ENCODE measurements around the gene ITGB2. TPM values are rescaled to one million over a fixed set of nuclear protein-coding genes. Genes with fewer than 3 reads are reported as not detected.

Gene ITGB2
- total RNA-seq, 1 donor from 2014 or later = 65.5 TPM

GRCh38 chr21:44850905-44851657, 69.6 kb downstream of the ITGB2 start:
- peaks cover 72 to 81% of the 10 kb centered on the region in 2 donors for H3K36me3 ChIP-seq
- no peak for TF ChIP-seq CTCF (IDR thresholded peaks at IDR 0.05)
- H3K4me1 ChIP-seq = peaks cover 2 to 3% of the 10 kb centered on the region in 2 donors
- intact Hi-C loops (cut with DNase I) = no loop called here
- no peak overlapping the region for H3K4me3 ChIP-seq
- no peak overlapping the region for H3K27ac ChIP-seq
- H3K9me3 ChIP-seq = no peaks in the 10 kb centered on the region
- DNase-seq (ENCODE audit: low spot score in 2 of 2) = no peak
- no peaks in the 10 kb centered on the region for H3K27me3 ChIP-seq

GRCh38 chr21:44850208-44850800, 70.4 kb downstream of the ITGB2 start:
- peaks cover 5 to 9% of the 10 kb centered on the region in 2 donors for H3K4me1 ChIP-seq
- peaks cover 64 to 73% of the 10 kb centered on the region in 2 donors for H3K36me3 ChIP-seq
- intact Hi-C loops (cut with DNase I) = no loop called here
- H3K27ac ChIP-seq = no peak overlapping the region
- DNase-seq (ENCODE audit: low spot score in 2 of 2) = no peak
- no peak for TF ChIP-seq CTCF (IDR thresholded peaks at IDR 0.05)
- H3K27me3 ChIP-seq = no peaks in the 10 kb centered on the region
- no peaks in the 10 kb centered on the region for H3K9me3 ChIP-seq
- H3K4me3 ChIP-seq = no peak overlapping the region

- H3K36me3 ChIP-seq = peaks cover 58 to 67% of the 10 kb centered on the region in 2 donors
These were observed 71.0 kb downstream of the ITGB2 start for GRCh38 chr21:44849616-44850130.

GRCh38 chr21:44848821-44849521, 71.7 kb downstream of the ITGB2 start:
- TF ChIP-seq CTCF (IDR thresholded peaks at IDR 0.05) = no peak
- Histone ChIP-seq H3K4me1 (peaks cover 5 to 9% of the 10 kb centered on the region in 2 donors), H3K27ac (no peak overlapping the region), H3K27me3 (no peaks in the 10 kb centered on the region), H3K4me3 (no peak overlapping the region), H3K9me3 (no peaks in the 10 kb centered on the region), H3K36me3 (peaks cover 51 to 60% of the 10 kb centered on the region in 2 donors)
- DNase-seq (ENCODE audit: low spot score in 2 of 2) = no peak
- intact Hi-C loops (cut with DNase I) = no loop called here

More at GRCh38 chr21:44849616-44850130, 71.0 kb downstream of the ITGB2 start:
- no peak for DNase-seq (ENCODE audit: low spot score in 2 of 2)
- no peak for TF ChIP-seq CTCF (IDR thresholded peaks at IDR 0.05)
- peaks cover 5 to 9% of the 10 kb centered on the region in 2 donors for H3K4me1 ChIP-seq
- no peak overlapping the region for H3K27ac ChIP-seq
- no peaks in the 10 kb centered on the region for H3K9me3 ChIP-seq
- intact Hi-C loops (cut with DNase I) = no loop called here
- no peaks in the 10 kb centered on the region for H3K27me3 ChIP-seq
- H3K4me3 ChIP-seq = no peak overlapping the region

GRCh38 chr21:44847261-44848056, 73.2 kb downstream of the ITGB2 start:
- intact Hi-C loops (cut with DNase I) = loop anchor here (2.0 kb wide), 1 partner anchor 17 kb away; no protein-coding TSS in a partner anchor
- no peak for DNase-seq (ENCODE audit: low spot score in 2 of 2)
- H3K36me3 ChIP-seq = peaks cover 41 to 45% of the 10 kb centered on the region in 2 donors
- TF ChIP-seq CTCF (IDR thresholded peaks at IDR 0.05) = no peak
- H3K27ac ChIP-seq = no peak overlapping the region
- no peaks in the 10 kb centered on the region for H3K9me3 ChIP-seq
- H3K4me3 ChIP-seq = no peak overlapping the region
- H3K4me1 ChIP-seq = peaks cover 5 to 9% of the 10 kb centered on the region in 2 donors
- H3K27me3 ChIP-seq = no peaks in the 10 kb centered on the region
